GM21423 (cell line): ENCODE results near the gene DHRS13.
A peak's percentile ranks its signal among the peaks of the same experiment; 100 is the strongest.
"Not testable (repeated sequence)": the region's sequence is repeated elsewhere in the genome, so short reads cannot be mapped to it uniquely, and the experiment has no call there.

Experiments used
- ATAC-seq: cut with Tn5 transposase; IDR thresholded peaks from one replicate; pipeline ENCODE4 v1.9.1; 2021; ENCODE audit warnings: mild to moderate bottlenecking, moderate library complexity; ENCODE audit not compliant: unreplicated experiment

The DHRS13 gene

DNA sequence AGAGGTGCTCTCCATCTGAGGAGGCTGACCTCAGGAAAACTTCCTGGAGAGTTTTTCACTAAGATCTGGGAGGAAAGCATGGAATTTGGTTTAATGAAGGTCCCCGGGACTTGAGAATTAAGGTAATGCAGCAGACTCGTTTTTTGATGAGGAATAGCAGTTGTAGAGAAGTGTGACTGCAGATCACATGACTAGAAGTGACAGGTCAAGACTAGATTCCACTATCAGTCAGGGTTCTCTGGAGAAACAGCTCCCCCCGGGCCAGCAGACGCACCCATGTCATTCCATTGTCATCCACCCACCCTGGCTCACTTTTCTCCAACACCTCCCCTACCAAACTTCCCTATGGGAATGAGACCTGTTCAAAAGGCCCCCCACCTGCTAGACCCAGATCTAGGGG lies 1.9 kb upstream of the DHRS13 start:
- ATAC-seq = no peak

DNA sequence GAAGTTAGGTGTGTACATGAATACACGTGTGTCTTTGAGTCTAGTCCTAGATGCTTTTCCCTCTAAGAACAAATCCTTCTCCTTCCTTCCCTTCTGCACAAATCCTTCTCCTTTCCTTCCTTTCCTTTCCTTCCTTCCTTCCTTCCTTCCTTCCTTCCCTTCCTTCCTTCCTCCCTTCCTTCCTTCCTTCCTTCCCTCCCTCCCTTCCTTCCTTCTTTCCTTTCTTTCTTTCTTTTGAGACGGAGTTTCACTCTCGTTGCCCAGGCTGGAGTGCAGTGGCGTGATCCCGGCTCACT lies 615 bp upstream of the DHRS13 start:
- ATAC-seq = not testable (repeated sequence)

DNA sequence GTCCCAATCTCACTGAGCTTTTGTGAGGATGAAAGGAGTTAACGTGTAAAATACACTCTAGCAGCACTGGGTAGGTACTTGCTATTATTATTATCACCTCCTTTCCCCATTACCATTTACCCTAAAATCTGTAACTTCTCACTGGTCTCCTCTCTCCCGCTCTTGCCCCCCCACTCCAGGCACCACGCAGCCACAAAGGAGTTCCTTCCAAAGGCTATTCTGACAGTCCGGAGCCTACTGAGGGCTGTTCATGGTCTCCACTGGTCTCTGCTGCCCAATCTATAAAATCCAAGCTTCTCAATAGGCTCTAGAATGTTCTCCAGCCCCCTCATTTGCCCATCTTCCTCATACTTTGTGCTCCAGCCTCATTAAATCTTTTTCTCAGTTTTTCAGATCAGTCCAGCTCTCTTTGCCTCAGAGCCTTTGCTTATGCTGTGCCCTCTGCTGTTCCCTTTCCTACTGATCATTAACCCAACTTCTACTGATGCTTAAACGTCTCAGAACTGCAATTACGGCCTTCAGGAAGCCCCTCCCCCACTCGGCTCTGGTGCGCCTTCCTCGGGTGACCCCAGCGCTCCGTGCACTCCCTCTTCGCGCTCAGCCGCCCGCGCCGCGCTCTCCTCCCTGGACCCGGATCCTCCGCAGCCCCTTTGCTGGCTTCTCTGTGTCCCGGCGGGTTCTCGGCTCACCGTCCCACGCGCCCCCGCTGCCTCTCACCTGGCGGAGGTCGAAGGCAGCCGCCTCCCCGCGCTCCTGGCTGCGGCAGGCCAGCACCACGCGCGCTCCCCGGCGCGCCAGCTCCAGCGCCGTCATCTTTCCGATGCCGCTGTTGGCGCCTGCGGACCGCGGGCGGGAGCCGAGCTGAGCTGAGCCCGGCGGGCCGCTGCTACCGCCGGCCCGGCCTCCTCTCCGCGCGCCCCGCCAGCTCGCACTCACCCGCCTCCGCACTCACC lies 737 bp downstream of the DHRS13 start:
- ATAC-seq = peak; percentile 31

DNA sequence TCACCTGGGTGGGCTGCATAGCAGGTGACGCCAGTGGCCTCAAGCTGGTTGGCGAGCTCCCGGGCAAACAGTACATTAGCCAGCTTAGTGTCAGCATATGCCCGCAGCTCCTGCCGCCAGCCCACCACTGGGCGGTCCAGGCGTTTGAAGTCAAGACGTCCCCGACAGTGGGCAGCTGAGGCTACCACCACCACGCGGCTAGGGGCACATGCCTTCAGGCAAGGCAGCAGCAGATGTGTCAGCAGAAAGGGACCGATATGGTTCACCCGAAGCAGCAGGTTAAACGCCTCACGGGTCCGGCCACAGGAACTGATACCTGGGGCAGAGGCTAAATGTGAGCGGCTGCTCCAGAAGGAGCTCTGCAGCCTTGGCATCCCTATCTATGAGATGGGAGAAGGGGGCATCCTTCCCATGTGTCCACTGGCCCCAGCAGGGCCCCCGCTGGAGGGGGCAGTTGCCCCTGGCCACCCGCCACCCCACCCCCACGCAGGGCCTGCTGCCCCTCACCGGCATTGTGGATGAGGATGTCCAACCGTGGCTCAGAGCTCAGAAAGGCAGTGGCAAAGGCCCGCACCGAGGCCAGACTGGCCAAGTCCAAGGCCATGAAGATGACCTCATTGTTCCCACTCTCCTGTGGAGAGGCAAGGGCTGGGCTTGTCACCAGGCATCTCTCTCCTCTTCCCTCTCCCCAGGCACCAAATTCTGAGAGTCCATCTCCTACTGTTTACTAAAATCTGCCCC lies 1.7 kb downstream of the DHRS13 start:
- no peak for ATAC-seq

DNA sequence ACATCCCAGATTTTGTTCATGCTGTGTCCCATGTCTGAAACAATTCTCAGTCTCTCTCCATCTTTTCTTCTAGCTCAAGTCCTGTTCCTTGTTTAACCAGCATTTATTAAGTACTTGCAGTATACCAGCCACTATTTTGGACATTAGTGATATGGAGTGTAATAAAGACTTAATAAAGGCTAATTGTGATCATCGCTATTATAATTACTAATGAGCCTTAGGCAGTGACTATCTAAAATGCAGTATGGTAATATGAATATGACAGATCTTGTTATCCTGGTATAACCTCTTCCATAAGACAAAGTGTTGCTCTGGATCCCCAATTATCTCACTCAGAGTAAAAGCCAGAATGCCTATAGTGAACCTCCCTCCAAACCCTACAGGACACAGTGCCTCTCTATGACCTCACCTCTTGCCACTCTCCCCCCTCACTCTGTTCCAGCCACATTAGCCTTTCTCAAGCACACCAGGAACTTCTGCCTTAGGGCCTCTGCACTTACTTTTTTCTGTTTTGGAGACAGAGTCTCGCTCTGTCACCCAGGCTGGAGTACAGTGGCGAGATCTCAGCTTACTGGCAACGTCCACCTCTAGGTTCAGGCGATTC lies 3.6 kb downstream of the DHRS13 start:
- ATAC-seq = no peak

DNA sequence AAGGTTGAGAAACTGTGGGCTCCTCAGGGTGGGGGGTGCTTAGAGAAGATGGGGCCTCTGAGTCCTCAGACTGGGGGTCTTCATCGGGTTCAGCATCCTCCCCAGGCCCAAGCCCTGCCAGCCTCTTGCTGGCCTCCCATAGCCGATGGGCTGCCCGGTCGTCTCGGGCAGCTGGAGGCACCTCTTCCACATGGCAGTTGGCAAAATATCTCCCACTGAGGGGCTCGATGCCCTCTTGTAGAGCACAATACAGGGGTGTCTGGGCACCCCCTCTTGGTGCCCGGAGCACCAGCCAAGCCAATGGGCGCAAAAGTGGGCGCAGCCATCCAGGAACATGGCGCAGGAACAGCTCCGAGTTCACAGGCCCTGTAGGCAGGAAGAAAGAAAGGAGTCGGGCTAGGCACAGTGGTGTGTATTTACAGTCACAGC lies 4.3 kb downstream of the DHRS13 start:
- no peak for ATAC-seq

DNA sequence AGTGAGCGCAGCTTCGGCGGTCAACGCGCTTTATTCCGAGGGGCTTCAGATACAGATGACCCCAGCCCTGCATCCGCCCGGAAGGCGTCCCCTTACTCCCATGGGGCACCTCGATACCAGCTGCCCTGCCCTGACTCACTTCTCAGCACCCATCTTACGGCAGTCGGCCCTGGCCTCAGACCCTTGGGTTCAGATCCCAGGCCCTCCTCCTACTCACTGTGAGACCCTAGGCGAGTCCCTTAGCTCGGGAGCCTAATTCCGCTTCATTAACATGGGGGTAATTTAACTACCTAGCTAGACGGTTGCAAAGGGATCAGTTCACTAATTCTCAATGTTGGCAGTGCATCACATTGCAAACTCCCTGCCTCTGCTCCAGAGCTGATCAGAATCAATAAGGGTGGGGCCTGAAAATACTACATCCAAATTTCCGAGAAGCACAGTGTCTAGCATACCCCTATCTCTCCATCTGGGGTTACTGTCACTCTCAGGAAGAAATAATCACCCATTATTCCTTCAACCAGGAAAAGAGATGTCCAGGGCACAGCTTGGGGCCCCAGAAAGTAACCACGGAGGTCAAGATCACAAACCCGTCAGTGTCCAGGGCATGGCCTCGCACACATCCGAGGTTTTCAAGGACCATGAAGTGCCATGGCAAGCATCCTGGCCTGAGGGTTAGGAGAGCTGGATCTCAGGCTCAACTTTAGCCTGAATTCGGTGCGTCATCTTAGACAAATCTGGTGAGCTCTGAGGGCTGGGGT lies 4.9 kb downstream of the DHRS13 start:
- ATAC-seq = no peak

DNA sequence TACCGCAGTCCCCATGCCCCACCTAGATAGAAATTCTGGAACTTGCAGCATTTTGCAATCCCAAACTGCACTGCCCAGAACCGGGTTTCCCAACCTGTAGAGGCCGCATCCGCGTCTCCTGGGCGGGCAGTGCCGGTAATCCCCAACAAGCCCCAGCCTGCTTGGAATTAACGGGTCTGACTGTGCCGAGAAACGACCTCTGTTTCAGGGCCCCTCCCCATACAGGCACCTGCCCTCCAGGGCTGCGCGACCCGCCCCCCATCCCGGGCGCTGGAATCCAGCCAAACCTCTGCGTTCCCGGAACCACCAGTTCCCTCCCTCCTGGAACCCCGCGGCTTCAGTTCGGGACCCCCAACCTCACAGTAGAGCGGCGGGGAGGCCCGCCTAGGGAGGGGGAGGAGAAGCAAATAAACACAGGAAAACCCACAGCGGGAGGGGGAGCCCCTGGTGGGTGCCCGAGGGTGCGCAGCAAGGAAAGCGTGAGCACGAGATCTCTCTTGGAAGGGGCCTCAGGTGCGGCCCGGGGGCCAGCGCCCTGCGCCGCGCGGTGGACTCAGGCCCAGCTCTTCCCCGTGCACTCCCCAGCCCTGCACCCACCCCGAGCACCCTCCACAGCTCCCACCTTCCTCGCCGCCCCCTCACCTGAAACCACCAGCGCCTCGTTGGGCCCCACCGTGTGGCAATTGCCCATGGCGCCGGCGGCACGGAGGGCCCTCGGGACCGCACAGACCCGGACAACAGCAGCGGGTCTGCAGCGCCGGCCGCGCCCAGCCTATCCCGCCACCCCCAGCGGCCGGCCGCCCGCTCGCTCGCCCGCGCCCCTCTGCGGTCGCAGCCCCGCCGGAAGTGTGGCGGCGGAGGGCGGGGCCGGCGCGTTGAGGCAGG lies 5.8 kb downstream of the DHRS13 start, which contains the start of gene FLOT2:
Gene FLOT2 (minus strand): TSS at position 850 of the 885 bp plus-strand sequence. CDS start 159 bp downstream, at position 691.
- ATAC-seq = no peak

DNA sequence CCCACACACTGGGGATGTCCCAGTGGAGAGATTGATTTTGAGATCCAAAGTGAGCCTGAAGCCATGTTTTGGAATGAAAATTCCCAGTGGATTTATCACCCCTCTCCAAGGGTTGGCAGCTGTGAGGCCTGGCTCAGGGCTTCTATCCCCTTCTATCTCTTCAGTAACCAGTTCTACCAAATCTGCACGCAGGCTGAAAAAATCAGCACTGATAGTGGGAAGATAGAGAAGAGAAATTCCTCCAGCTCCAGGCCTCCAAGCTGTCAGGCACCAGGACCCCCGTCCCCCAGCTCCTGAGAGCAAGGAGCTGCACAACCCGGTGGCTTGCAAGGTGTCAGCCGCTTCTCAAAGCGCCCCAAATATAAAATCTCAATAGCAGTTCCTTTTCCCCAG lies 6.4 kb downstream of the DHRS13 start:
- no peak for ATAC-seq

DNA sequence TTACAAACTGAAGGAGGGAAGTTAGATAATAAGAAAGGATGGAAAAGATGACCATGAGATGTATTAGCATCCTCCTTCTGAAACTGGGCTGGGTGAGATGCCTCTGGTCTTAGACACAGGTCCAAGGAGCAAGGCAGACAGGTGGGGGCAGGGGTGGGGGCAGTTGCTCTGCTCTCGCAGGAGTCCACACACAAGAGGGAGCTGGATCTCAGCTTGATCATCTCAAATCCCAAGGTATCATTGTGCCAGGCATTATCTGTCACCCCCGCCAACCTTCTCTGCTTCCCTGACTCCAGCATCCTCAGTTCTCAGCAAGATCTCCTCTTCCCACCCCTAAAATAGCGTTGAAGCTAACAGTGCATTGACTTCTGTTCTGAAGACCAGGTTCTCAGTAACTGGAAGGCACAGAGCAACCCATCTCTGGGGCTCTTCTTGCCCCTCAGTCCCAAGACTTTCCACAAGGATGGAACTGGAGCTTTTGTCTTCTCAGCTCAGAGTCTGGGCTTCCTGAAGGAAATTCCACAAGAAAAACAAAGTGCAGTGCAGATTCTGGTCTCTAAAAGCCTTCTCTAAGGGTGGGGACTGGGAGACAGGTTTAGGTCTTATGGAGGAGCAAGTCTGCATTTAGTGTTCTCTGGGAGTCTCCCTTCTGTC lies 7.0 kb downstream of the DHRS13 start:
- no peak for ATAC-seq

DNA sequence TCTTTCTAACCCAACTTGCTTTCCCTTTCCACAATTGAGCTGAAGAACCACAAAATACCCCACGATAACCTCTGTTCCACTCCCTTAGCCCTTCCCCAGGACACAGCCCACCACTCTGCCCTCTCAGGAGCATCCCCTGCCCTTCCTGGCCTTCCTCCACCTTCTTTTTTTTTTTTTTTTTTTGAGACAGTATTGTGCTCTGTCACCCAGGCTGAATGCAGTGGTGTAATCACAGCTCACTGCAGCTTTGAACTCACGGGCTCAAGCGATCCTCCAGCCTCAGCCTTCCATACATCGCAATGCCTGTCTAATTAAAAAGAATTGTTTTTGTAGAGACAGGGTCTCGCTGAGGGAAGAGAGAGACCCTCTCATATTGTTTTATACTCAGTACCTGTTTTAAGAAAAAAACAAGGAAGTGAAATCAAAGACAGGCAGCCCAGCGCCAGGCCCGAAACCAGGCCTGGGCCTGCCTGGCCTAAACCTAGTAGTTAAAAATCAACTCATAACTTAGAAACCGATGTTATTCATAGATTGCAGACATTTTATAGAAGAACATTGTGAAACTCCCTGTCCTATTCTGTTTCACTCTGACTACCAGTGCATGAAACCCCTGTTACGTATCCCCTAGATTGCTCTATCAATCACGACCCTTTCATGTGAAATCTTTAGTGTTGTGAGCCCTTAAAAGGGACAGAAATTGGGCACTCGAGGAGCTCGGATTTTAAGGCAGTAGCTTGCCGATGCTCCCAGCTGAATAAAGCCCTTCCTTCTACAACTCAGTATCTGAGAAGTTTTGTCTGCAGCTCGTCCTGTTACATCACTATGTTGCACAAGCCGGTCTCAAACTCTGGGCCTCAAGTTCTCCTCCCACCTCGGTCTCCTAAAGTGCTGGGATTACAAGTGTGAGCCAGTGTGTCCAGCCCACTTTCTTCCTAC lies 9.4 kb downstream of the DHRS13 start:
- ATAC-seq = not testable (repeated sequence)

DNA sequence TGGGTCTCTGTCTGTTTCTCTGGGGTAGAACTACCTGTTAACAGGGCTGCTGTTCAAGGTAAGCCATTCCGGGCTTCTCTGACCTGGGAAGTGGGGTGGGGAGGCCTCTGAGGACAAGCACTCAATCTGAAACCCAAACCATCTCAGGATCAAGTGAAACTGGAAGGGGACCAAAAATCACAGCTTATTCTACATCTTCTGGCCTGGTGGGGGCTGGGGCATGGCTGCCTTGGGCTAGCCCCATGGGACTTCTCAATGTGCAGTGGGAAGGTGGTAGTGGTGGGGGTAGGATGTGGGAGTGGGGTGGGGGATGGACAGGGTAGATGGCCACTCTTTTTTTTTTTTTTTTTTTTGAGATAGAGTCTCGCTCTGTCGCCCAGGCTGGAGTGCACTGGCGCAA lies 10.9 kb downstream of the DHRS13 start:
- no peak for ATAC-seq

DNA sequence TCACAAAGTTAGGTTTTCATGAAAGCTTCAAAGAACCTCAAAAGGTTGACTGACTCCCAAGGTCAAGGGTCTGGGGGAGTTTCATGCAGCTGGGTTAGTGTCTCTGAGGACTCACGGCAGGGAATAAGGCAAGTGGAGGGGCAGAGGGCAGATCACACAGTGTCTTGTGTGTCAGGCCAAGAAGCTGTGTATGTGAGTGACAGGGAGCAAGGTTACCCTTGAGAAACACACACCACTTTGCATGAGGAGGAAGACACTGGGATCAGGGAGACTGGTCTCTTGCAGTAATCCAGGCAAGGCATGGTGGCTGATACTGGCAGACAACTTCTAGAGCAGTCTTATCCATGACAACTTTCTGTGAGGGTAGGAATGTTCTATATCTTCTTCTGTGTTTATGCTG lies 11.7 kb downstream of the DHRS13 start:
- no peak for ATAC-seq

DNA sequence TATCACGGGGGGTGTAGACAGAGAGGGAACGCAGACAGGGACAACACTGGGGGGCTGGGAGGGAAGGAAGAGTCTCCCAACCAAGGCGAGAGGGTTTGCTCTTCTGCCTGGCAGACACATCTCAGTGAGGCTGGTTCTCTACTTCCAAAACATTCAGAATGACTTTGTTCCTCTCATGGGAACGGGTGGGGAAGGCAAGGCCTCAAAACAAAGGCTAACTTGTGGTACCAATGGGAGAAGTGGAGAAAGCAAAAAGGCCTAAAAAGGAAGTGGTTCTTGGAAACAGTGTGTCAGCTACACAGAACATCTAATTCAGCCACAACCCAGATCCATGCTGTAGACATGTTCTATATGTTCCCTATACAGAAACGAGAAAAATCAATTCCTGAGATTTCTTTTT lies 12.9 kb downstream of the DHRS13 start:
- no peak for ATAC-seq

DNA sequence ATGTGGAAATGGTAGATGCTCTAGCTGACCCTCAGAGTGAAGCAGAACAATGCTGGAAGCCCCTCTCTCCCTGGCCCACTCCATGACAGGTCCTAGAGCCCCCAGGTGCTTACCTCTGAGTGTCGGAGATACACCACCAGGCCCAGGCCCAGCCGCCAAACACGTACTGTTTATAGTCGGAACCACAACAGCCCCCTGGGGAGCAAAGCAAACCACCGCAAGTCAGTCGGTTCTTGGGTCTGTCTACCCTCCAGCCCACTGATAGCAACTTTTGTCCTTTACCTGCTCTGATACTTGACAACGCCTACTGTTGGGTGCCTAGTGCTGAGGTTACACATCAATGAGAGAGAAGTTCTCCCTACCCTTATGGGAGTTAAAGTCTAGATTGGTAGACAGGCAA lies 14.0 kb downstream of the DHRS13 start:
- no peak for ATAC-seq

DNA sequence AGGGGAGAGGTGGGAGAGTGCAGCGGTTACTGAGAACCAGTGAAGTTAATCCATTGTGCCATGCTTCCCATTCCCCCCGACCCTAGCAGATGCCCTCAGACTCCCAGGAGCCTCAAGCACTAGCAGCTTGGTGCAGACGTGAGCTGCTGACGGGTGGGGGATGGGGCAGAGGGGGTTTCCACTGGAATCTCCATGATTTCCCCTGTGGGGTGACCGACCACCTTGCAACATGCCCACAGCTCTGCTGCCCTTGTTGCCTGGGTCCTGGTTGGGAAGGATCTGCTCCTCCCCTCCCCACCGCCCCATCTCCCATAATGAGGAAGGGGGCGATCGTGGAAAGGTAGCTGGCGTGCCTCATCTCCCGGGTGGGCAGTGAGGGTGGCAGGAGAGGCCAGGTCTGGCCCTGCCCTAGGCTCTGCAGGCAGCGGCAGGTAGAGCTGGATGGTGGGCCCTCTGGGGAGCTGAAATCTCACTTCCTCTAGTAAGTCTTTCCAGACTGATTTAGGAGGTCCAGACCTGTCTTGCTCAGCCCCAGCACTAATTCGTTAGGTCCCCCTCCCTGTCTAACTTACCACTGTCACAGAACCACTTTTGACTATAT lies 14.9 kb downstream of the DHRS13 start:
- ATAC-seq = no peak

DNA sequence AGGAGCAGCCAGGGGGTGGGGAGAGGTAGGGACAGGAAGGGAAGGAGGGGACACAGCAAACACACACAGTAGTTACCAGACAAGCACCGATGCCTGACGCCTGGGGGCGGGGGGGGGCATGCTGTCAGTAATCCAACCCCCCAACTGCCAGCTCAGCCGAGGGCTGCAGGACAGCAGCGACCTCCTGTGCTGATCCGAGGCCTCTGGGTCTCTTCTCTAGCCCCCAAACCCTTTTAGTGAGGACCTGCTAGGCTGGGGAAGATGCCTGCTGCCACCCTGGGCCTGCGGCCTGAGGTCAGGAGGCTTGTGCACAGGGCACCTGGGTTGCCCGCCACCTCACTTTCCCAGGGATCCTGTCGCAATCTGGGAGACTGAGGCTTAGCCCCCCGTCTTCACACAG lies 16.9 kb downstream of the DHRS13 start:
- no peak for ATAC-seq

DNA sequence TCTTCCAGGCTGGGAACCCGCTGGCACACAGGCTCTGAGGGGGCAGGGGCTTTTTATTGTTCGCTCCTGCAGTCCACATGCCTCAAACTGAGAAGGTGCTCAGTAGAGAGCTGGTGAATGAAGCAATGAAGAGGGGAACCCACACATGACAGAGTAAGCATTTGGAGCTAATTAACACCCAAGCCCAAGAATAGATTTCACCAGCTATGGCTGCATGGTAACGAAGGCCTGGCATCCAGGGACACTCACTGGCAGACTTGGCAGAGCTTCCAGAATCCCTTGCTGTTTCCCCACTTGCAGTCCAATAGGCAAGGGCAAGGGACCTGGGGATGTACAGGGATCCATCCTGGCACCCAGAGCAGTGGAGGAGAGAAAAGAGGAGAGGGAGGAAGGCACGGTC lies 17.5 kb downstream of the DHRS13 start:
- ATAC-seq = no peak
